K562 (cell line): ENCODE measurements around the gene PSAP. TPM values are rescaled to one million over a fixed set of nuclear protein-coding genes. Genes with fewer than 3 reads are reported as not detected.

ENCODE experiments used
- ATAC-seq: fragments of 200-7000 bp; cut with Tn5 transposase; 3 replicates; pipeline ENCODE4 v1.9.1; 2020; ENCODE audit warnings: moderate library complexity
- Bru-seq: library from RNA; stranded (reverse); fragments of 400-500 nt; gene quantifications from one replicate; lab custom pipeline; 2021; lab: Mats Ljungman, UMichigan
- BruChase-seq, 2 experiments: library from RNA; stranded (reverse); fragments of 400-500 nt; gene quantifications; one replicate each; lab custom pipeline; 2021; lab: Mats Ljungman, UMichigan
- BruUV-seq: library from RNA; stranded (reverse); fragments of 400-500 nt; replicated peaks from 2 replicates; lab custom pipeline; 2021; lab: Mats Ljungman, UMichigan
- CTCF ChIA-PET: fragments of 300-600 bp; formaldehyde crosslinking; extraction: SDS; loops from one replicate; lab custom pipeline; 2021; ENCODE audit warnings: low intra/inter-chr PET ratio; lab: Yijun Ruan, JAX
- POLR2A ChIA-PET: fragments of 300-600, 350-650 bp; sonication (Branson Sonifier 250); formaldehyde crosslinking; extraction: SDS; loops from one replicate; lab custom pipeline; 2021; ENCODE audit warnings: antibody characterized with exemption, inconsistent platforms; lab: Yijun Ruan, JAX
- DNase-seq, 4 experiments: peaks; one replicate each; pipeline versions ENCODE4 v3.0.0 to v3.0.0-alpha.2; 2011 to 2018; ENCODE audit warnings: low spot score in 3 of 4, mixed read lengths in 3 of 4; ENCODE audit errors: extremely low read depth in 1 of 4
- FAIRE-seq: peaks from 2 replicates; lab custom pipeline; 2011; peaks lifted over from hg19 to GRCh38; lab: Jason Lieb, UNC
- H2AFZ ChIP-seq: 2 replicates; pipeline ENCODE4 v1.6.0; 2011; ENCODE audit warnings: low read depth, low read length, control low read depth, inconsistent platforms
- H3K27ac ChIP-seq: fragments of 200-600 bp; 3 replicates; pipeline ENCODE4 v1.8.0; 2011; ENCODE audit warnings: low read depth, mild to moderate bottlenecking, control low read depth, inconsistent platforms, low read length, moderate library complexity, mixed read lengths; ENCODE audit errors: extremely low read depth
- H3K27me3 ChIP-seq, 2 experiments: fragments of 300-600 bp in 1 of 2; 2 replicates in 1 of 2; 3 replicates in 1 of 2; pipeline versions ENCODE4 v1.6.0 to v1.8.0; 2011; ENCODE audit warnings: inconsistent platforms in 2 of 2, low read length in 2 of 2, mild to moderate bottlenecking in 1 of 2, mixed read lengths in 1 of 2, moderate library complexity in 1 of 2; ENCODE audit not compliant: control insufficient read depth in 2 of 2, insufficient read depth in 2 of 2
- H3K36me3 ChIP-seq: fragments of 300-600 bp; 3 replicates; pipeline ENCODE4 v1.8.0; 2011; ENCODE audit warnings: mild to moderate bottlenecking, low read length, inconsistent platforms; ENCODE audit not compliant: control insufficient read depth, insufficient read depth
- H3K4me1 ChIP-seq, 2 experiments: fragments of 200-600 bp in 1 of 2; replicated peaks in 1 of 2; 2 replicates in 1 of 2; 3 replicates in 1 of 2; pipeline versions ENCODE4 v1.5.1 to v1.8.0; 2011; ENCODE audit warnings: inconsistent platforms in 2 of 2, low read length in 2 of 2, mild to moderate bottlenecking in 1 of 2, mixed read lengths in 1 of 2, moderate library complexity in 1 of 2; ENCODE audit not compliant: control insufficient read depth in 2 of 2, insufficient read depth in 2 of 2
- H3K4me2 ChIP-seq: 2 replicates; pipeline ENCODE4 v1.6.1; 2011; ENCODE audit warnings: low read length, control low read depth, inconsistent platforms, mixed read lengths; ENCODE audit not compliant: insufficient read depth
- H3K4me3 ChIP-seq: fragments of 200-600 bp; sonication (generic), shearing (Covaris generic); 2 replicates; pipeline ENCODE4 v1.5.1; 2016; ENCODE audit warnings: control low read depth, inconsistent platforms
- H3K79me2 ChIP-seq: fragments of 200-600 bp; 3 replicates; pipeline ENCODE4 v1.8.0; 2011; ENCODE audit warnings: low read length, inconsistent platforms; ENCODE audit not compliant: control insufficient read depth, insufficient read depth
- H3K9ac ChIP-seq, 2 experiments: 2 replicates each; pipeline versions ENCODE4 v1.6.0 to v1.6.1; 2011; ENCODE audit warnings: low read depth in 2 of 2, low read length in 2 of 2, control low read depth in 1 of 2, inconsistent platforms in 1 of 2, mild to moderate bottlenecking in 1 of 2, mixed read lengths in 1 of 2; ENCODE audit not compliant: insufficient read depth in 1 of 2
- H3K9me1 ChIP-seq: one replicate; pipeline ENCODE4 v1.6.0; 2011; ENCODE audit warnings: inconsistent platforms, mild to moderate bottlenecking, low read length, moderate library complexity; ENCODE audit not compliant: control insufficient read depth, insufficient read depth
- H3K9me3 ChIP-seq: replicated peaks from 2 replicates; pipeline ENCODE4 v1.5.1; 2011; ENCODE audit warnings: low read depth, low read length, inconsistent platforms; ENCODE audit not compliant: control insufficient read depth, insufficient read depth
- H4K20me1 ChIP-seq: replicated peaks from 2 replicates; pipeline ENCODE4 v1.6.1; 2011; ENCODE audit warnings: low read length, inconsistent platforms, mixed read lengths; ENCODE audit not compliant: control insufficient read depth, insufficient read depth
- BRD4 ChIP-seq: fragments of 200-600 bp; sonication (generic); IDR thresholded peaks from 2 replicates; pipeline ENCODE4 v1.6.1; 2017; ENCODE audit warnings: inconsistent platforms
- CREM ChIP-seq: IDR thresholded peaks from 2 replicates; pipeline ENCODE4 v1.6.1; 2014; ENCODE audit warnings: antibody characterized with exemption, low read depth
- EP400 ChIP-seq: fragments of 450-650 bp; IDR thresholded peaks from 2 replicates; pipeline ENCODE4 v1.6.1; 2017; ENCODE audit warnings: antibody characterized with exemption, mild to moderate bottlenecking, moderate library complexity
- GABPA ChIP-seq: fragments of 200-800 bp; sonication (Bioruptor generic); conservative IDR thresholded peaks from 2 replicates; pipeline ENCODE4 v1.6.1; 2016; ENCODE audit warnings: low read depth, missing genetic modification characterization, missing compliant biosample characterization
- GTF2F1 ChIP-seq: IDR thresholded peaks from 2 replicates; pipeline ENCODE4 v1.6.1; 2011; ENCODE audit warnings: low read depth, low read length, improper control_type of control experiment
- ZNF217 ChIP-seq: sonication (generic); formaldehyde crosslinking; IDR thresholded peaks from 2 replicates; pipeline ENCODE4 v1.8.0; 2022; ENCODE audit warnings: mild to moderate bottlenecking, missing genetic modification reagents
- WGBS: fragments of 100-300 bp; shearing (Covaris generic); methylation state at CpG from one replicate; pipeline ENCODE4 v1.1.6; 2016; ENCODE audit warnings: low coverage, mixed read lengths; ENCODE audit not compliant: insufficient coverage; ENCODE audit errors: missing lambda C conversion rate; 5-methylcytosine and 5-hydroxymethylcytosine counted together
- in situ Hi-C: fragments of 300-500 bp; cut with MboI; formaldehyde crosslinking; loops from 4 replicates; pipeline ENCODE4 v1.15.0; 2018; ENCODE audit warnings: inconsistent platforms, mixed read lengths
- intact Hi-C: fragments of 100-400 bp; cut with micrococcal nuclease; formaldehyde crosslinking; loops from 2 replicates; pipeline ENCODE4 v1.14.2; 2022
- long read RNA-seq, 3 experiments: library from polyadenylated mRNA in 2 of 3; library from RNA in 1 of 3; unstranded in 2 of 3; stranded (forward) in 1 of 3; transcript quantifications; one replicate each; pipeline ENCODE4 v2.0.0, GENCODE V29; 2019 to 2022
- polyA minus RNA-seq, 3 experiments: library from RNA; depleted of rRNA, polyadenylated mRNA; stranded (reverse); fragments of >200 nt; gene quantifications; 2 replicates each; pipeline ENCODE4 v1.2.3, GENCODE V29; 2011
- polyA plus RNA-seq, 8 experiments: library from polyadenylated mRNA; depleted of rRNA in 4 of 8; stranded (reverse) in 5 of 8; unstranded in 3 of 8; fragments of >200 nt; fragmentation: Nextera tagmentation in 2 of 8; fragmentation: Illumina TruSeq in 1 of 8; extraction: Ambion mirVana in 2 of 8; extraction: Trizol in 1 of 8; gene quantifications; 2 replicates each; pipeline versions ENCODE4 v1.2.1 to v1.2.3, GENCODE V29; 2011 to 2014; ENCODE audit warnings: inconsistent platforms in 1 of 8, missing spikeins in 1 of 8
- total RNA-seq, 7 experiments: library from RNA; depleted of rRNA in 6 of 7; stranded (reverse); fragments of >200 nt in 6 of 7; fragmentation: Illumina TruSeq in 2 of 7; extraction: Trizol in 2 of 7; gene quantifications; 2 replicates each; pipeline versions ENCODE4 v1.2.1 to v1.2.3, GENCODE V29; 2011 to 2021; ENCODE audit warnings: low replicate concordance in 1 of 7
- TF ChIP-seq, protein P1 (sequence below), 2 experiments: fragments of 450-650 bp; formaldehyde crosslinking in 1 of 2; IDR thresholded peaks; 2 replicates each; pipeline versions ENCODE4 v1.4.0 to v1.6.1; 2014 to 2020; ENCODE audit warnings: mild to moderate bottlenecking in 2 of 2, borderline replicate concordance in 1 of 2, low read depth in 1 of 2

The PSAP gene
- 516 and 975 TPM in 2 replicates for total RNA-seq (2011; cell fraction: chromatin; rRNA removed; ENCODE audit: low replicate concordance)
- total RNA-seq (2011; cell fraction: nucleolus; rRNA removed) = 1,506 and 1,517 TPM in 2 replicates
- 977 and 1,240 TPM in 2 replicates for total RNA-seq (2011; cell fraction: nucleoplasm; rRNA removed)
- 300 and 431 TPM in 2 replicates for total RNA-seq (2014; rRNA removed)
- 231 and 245 TPM in 2 replicates for total RNA-seq (2014; rRNA removed; fragmentation: Illumina TruSeq; extraction: Trizol)
- 354 and 357 TPM in 2 replicates for total RNA-seq (2015; rRNA removed; fragmentation: Illumina TruSeq; extraction: Trizol)
- 458 and 473 TPM in 2 replicates for total RNA-seq (2021)
- 613 and 630 TPM in 2 replicates for polyA plus RNA-seq (2011; rRNA removed)
- polyA plus RNA-seq (2011; cell fraction: cytosol; rRNA removed) = 632 and 704 TPM in 2 replicates
- 504 and 505 TPM in 2 replicates for polyA plus RNA-seq (2011; cell fraction: nucleus; rRNA removed)
- polyA plus RNA-seq (2012) = 541 and 1,183 TPM in 2 replicates
- polyA plus RNA-seq (2014; fragmentation: Illumina TruSeq; extraction: Trizol) = 439 and 442 TPM in 2 replicates
- polyA plus RNA-seq (2014; fragmentation: Nextera tagmentation; extraction: Ambion mirVana) = 100 to 1,000 TPM; 429 to 700 TPM
- 399 and 425 TPM in 2 replicates for polyA plus RNA-seq (2014; rRNA removed)
- polyA minus RNA-seq (2011; rRNA and poly(A)+ RNA removed) = 379 and 426 TPM in 2 replicates
- 290 and 309 TPM in 2 replicates for polyA minus RNA-seq (2011; cell fraction: cytosol; rRNA and poly(A)+ RNA removed)
- 87.5 and 138 TPM in 2 replicates for polyA minus RNA-seq (2011; cell fraction: nucleus; rRNA and poly(A)+ RNA removed)
- Bru-seq, nascent RNA = percentile 94 among the genes with signal in this experiment
- percentile 94 among the genes with signal in this experiment for BruChase-seq, experiment 1, labeled RNA remaining after a 2-hour chase
- percentile 94 among the genes with signal in this experiment for BruChase-seq, experiment 2, labeled RNA remaining after a 6-hour chase
- long read RNA-seq, experiment 1, transcript PSAP-202 (14 exons, 2,872 nt) = major isoform, 993 of 1,803 reads
- long read RNA-seq, experiment 1, partial matches to known transcripts = 410 of 1,803 reads
- long read RNA-seq, experiment 1, other reads (novel, unspliced or antisense) = 400 of 1,803 reads
- long read RNA-seq, experiment 2, transcript PSAP-202 (14 exons, 2,872 nt) = major isoform, 261 of 604 reads
- long read RNA-seq, experiment 2, partial matches to known transcripts = 133 of 604 reads
- long read RNA-seq, experiment 2, other reads (novel, unspliced or antisense) = 210 of 604 reads
- long read RNA-seq, experiment 3, transcript PSAP-202 (14 exons, 2,872 nt) = major isoform, 376 of 490 reads
- long read RNA-seq, experiment 3, partial matches to known transcripts = 58 of 490 reads
- long read RNA-seq, experiment 3, other reads (novel, unspliced or antisense) = 55 of 490 reads

DNA sequence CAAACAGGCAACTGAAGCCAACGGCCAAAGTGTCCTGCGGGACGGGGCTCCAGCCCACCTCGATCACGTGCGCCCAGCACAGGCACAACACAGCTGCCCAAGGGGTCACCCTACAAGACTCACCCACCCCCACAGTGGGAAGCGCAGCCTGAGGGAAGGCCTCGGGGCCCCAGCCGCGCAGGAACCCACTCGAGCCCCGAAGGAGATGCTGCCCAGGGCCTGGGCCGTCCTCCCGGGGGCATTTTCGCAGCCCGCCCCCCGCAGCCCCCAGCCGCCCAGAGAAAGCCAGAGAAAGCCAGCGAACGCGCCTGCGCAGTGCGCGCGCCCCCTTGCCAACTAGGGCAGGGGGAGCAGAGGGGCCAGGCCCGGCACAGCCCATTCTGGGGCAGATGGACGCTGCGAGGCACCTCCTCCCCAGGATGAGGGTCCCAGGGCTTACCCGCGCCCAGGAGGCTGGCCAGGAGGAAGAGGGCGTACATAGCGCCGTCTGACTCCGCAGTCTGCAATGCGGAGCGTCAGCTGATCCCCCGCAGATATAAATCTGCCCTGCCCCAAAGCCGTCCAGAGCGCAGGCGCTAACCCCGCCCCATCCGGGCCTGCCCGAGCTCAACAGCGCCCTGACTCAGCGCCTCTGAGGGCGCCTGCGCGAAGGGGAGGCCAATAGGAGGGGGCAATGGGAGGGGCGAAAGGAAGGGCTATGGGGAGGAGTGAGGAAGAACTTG, at the start of gene PSAP:
Gene PSAP (minus strand): TSS at position 509 of the 722 bp plus-strand sequence. CDS start 30 bp downstream, at position 479.
- peak; percentile 96 for ATAC-seq
- Histone ChIP-seq H3K4me2 (peak within 1 kb of the TSS; percentile 92), H3K27me3 (no peaks in the 10 kb centered on the region), H3K9me3 (peaks cover 2% of the 10 kb centered on the region), H4K20me1 (peaks cover 14% of the 10 kb centered on the region; the same call in 1 of the 2 replicates), H3K36me3 (peaks cover 23% of the 10 kb centered on the region), H3K4me1 (peaks cover 46% of the 10 kb centered on the region in 2 experiments), H3K79me2 (peaks cover 52% of the 10 kb centered on the region), H3K9me1 (no peaks in the 10 kb centered on the region), H3K9ac (peak within 1 kb of the TSS; percentile 81 to 95), H3K27ac (peak within 1 kb of the TSS; percentile 86), H2AFZ (peak within 1 kb of the TSS; percentile 82), H3K4me3 (peak within 1 kb of the TSS; percentile 69)
- POLR2A ChIA-PET = interaction anchor here (0.5 to 5.0 kb wide), 24 partner anchors 9 to 540 kb away, joined by 3 to 97 read pairs (median 4); no protein-coding TSS in a partner anchor
- in situ Hi-C loops = no loop called here
- DNase-seq = peak; percentile 100
- intact Hi-C loops = loop anchor here (2.0 kb wide), 1 partner anchor 38 kb away; no protein-coding TSS in a partner anchor
- no TSS peak for BruUV-seq
- peak; percentile 98 for FAIRE-seq
- CTCF ChIA-PET = interaction anchor here (0.7 to 0.8 kb wide), 2 partner anchors 14 to 198 kb away, joined by 3 to 4 read pairs; no protein-coding TSS in a partner anchor
- WGBS = under 1% methylated on average over 45 of the region's 49 CpGs
- TF ChIP-seq, protein P1, sequence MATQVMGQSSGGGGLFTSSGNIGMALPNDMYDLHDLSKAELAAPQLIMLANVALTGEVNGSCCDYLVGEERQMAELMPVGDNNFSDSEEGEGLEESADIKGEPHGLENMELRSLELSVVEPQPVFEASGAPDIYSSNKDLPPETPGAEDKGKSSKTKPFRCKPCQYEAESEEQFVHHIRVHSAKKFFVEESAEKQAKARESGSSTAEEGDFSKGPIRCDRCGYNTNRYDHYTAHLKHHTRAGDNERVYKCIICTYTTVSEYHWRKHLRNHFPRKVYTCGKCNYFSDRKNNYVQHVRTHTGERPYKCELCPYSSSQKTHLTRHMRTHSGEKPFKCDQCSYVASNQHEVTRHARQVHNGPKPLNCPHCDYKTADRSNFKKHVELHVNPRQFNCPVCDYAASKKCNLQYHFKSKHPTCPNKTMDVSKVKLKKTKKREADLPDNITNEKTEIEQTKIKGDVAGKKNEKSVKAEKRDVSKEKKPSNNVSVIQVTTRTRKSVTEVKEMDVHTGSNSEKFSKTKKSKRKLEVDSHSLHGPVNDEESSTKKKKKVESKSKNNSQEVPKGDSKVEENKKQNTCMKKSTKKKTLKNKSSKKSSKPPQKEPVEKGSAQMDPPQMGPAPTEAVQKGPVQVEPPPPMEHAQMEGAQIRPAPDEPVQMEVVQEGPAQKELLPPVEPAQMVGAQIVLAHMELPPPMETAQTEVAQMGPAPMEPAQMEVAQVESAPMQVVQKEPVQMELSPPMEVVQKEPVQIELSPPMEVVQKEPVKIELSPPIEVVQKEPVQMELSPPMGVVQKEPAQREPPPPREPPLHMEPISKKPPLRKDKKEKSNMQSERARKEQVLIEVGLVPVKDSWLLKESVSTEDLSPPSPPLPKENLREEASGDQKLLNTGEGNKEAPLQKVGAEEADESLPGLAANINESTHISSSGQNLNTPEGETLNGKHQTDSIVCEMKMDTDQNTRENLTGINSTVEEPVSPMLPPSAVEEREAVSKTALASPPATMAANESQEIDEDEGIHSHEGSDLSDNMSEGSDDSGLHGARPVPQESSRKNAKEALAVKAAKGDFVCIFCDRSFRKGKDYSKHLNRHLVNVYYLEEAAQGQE (IDR thresholded peaks at IDR 0.05; ENCODE audit: borderline replicate concordance) = peak; percentile 55
- TF ChIP-seq, protein P1 (CRISPR knock-in tag; IDR thresholded peaks at IDR 0.05; ENCODE audit: low read depth) = peak; percentile 12; the same call in 1 of the 2 replicates
- peak; percentile 90 for TF ChIP-seq EP400
- 0 out of 2 replicates have a peak, but pooled peaks have one; percentile 31 for TF ChIP-seq GABPA (tag)
- TF ChIP-seq ZNF217 (CRISPR knock-in tag) = no peak
- peak; percentile 74 for TF ChIP-seq GTF2F1
- TF ChIP-seq CREM = peak; percentile 74
- TF ChIP-seq BRD4 = no peak
